ENCODE data around the gene MTMR3. TPM values are rescaled to one million over a fixed set of nuclear protein-coding genes. Genes with fewer than 3 reads are reported as not detected.

The MTMR3 gene
- total RNA-seq, 2 experiments from 2014 or later: 17.6 to 22.2 TPM

GRCh38 chr22:29848111-29848510 is 34.9 kb upstream of the MTMR3 start:
- intact Hi-C loops (cut with micrococcal nuclease; ENCODE audit: unreplicated experiment): no loop called here
- H4K20me1 ChIP-seq (ENCODE audit: insufficient read depth, low read length): no peaks in the 10 kb centered on the region
- ChIA-PET CTCF (ENCODE audit: unreplicated experiment) (no interaction called here), POLR2A (no interaction called here)
- no TSS peak for BruUV-seq (replicated peaks)
- H3K36me3 ChIP-seq (ENCODE audit: insufficient read depth, low read length): no peaks in the 10 kb centered on the region
- no peak overlapping the region for H3K4me3 ChIP-seq (ENCODE audit: low read depth, low read length, poor library complexity, severe bottlenecking)
- no peak for TF ChIP-seq CTCF (conservative IDR thresholded peaks at IDR 0.05; ENCODE audit: low read length)
- TF ChIP-seq EZH2phosphoT487 (IDR thresholded peaks at IDR 0.05; ENCODE audit: borderline replicate concordance, low read depth, low read length): no peak
- H3K27ac ChIP-seq (ENCODE audit: low read depth, low read length, poor library complexity, severe bottlenecking): no peak overlapping the region
- H3K9me2 ChIP-seq (ENCODE audit: insufficient read depth, low read length): no peaks in the 10 kb centered on the region
- no peak for DNase-seq (ENCODE audit: low spot score)
- no peak overlapping the region for H3K4me2 ChIP-seq (ENCODE audit: low read length)
- no peaks in the 10 kb centered on the region for H3K9me3 ChIP-seq (ENCODE audit: low read length)
- H2AFZ ChIP-seq (ENCODE audit: low read length): no peak overlapping the region
- H3K79me2 ChIP-seq (ENCODE audit: insufficient read depth, low read depth, low read length): no peaks in the 10 kb centered on the region
- H3K4me1 ChIP-seq (ENCODE audit: insufficient read depth, low read length, poor library complexity, severe bottlenecking): no peaks in the 10 kb centered on the region

- CTCF ChIA-PET (ENCODE audit: unreplicated experiment): no interaction called here
- Histone ChIP-seq H2AFZ (ENCODE audit: low read length) (no peak overlapping the region), H3K79me2 (ENCODE audit: insufficient read depth, low read depth, low read length) (no peaks in the 10 kb centered on the region), H3K27ac (ENCODE audit: low read depth, low read length, poor library complexity, severe bottlenecking) (no peak overlapping the region), H3K4me2 (ENCODE audit: low read length) (no peak overlapping the region), H3K4me1 (ENCODE audit: insufficient read depth, low read length, poor library complexity, severe bottlenecking) (no peaks in the 10 kb centered on the region), H3K9me3 (ENCODE audit: low read length) (no peaks in the 10 kb centered on the region), H3K36me3 (ENCODE audit: insufficient read depth, low read length) (no peaks in the 10 kb centered on the region), H3K9me2 (ENCODE audit: insufficient read depth, low read length) (no peaks in the 10 kb centered on the region), H3K4me3 (ENCODE audit: low read depth, low read length, poor library complexity, severe bottlenecking) (no peak overlapping the region), H4K20me1 (ENCODE audit: insufficient read depth, low read length) (no peaks in the 10 kb centered on the region)
- BruUV-seq (replicated peaks): no TSS peak
- TF ChIP-seq EZH2phosphoT487 (IDR thresholded peaks at IDR 0.05; ENCODE audit: borderline replicate concordance, low read depth, low read length) (no peak), CTCF (conservative IDR thresholded peaks at IDR 0.05; ENCODE audit: low read length) (no peak)
- DNase-seq (ENCODE audit: low spot score): no peak
- intact Hi-C loops (cut with micrococcal nuclease; ENCODE audit: unreplicated experiment): no loop called here
- POLR2A ChIA-PET: no interaction called here
These were observed 28.5 kb upstream of the MTMR3 start for GRCh38 chr22:29854432-29854831.

- ChIA-PET CTCF (ENCODE audit: unreplicated experiment) (no interaction called here), POLR2A (interaction anchor here (0.6 kb wide), 1 partner anchor 166 kb away, joined by 3 read pairs; no protein-coding TSS in a partner anchor)
- Histone ChIP-seq H3K4me3 (ENCODE audit: low read depth, low read length, poor library complexity, severe bottlenecking) (no peak overlapping the region), H2AFZ (ENCODE audit: low read length) (no peak overlapping the region), H3K79me2 (ENCODE audit: insufficient read depth, low read depth, low read length) (no peaks in the 10 kb centered on the region), H3K9me2 (ENCODE audit: insufficient read depth, low read length) (no peaks in the 10 kb centered on the region), H3K4me2 (ENCODE audit: low read length) (no peak overlapping the region), H3K36me3 (ENCODE audit: insufficient read depth, low read length) (no peaks in the 10 kb centered on the region), H3K4me1 (ENCODE audit: insufficient read depth, low read length, poor library complexity, severe bottlenecking) (no peaks in the 10 kb centered on the region), H3K27ac (ENCODE audit: low read depth, low read length, poor library complexity, severe bottlenecking) (no peak overlapping the region), H4K20me1 (ENCODE audit: insufficient read depth, low read length) (no peaks in the 10 kb centered on the region), H3K9me3 (ENCODE audit: low read length) (no peaks in the 10 kb centered on the region)
- intact Hi-C loops (cut with micrococcal nuclease; ENCODE audit: unreplicated experiment): no loop called here
- DNase-seq (ENCODE audit: low spot score): no peak
- TF ChIP-seq CTCF (conservative IDR thresholded peaks at IDR 0.05; ENCODE audit: low read length) (no peak), EZH2phosphoT487 (IDR thresholded peaks at IDR 0.05; ENCODE audit: borderline replicate concordance, low read depth, low read length) (no peak)
- BruUV-seq (replicated peaks): no TSS peak
These were observed 27.3 kb upstream of the MTMR3 start for GRCh38 chr22:29855611-29856181.

All from OCI-LY7 (cell line).